Measurements from ENCODE around the gene OR6C75. TPM values are rescaled to one million over a fixed set of nuclear protein-coding genes. Genes with fewer than 3 reads are reported as not detected.
"Not testable (repeated sequence)": the region's sequence is repeated elsewhere in the genome, so short reads cannot be mapped to it uniquely, and the experiment has no call there.

The OR6C75 gene
- polyA plus RNA-seq (2011; rRNA removed) (not detected in 2 replicates), polyA minus RNA-seq (2011; rRNA and poly(A)+ RNA removed) (not detected in 2 replicates)

GRCh38 chr12:55362675-55363074 is at the start of gene OR6C75:
Gene OR6C75 (plus strand): TSS chr12:55362975. CDS start chr12:55365111, 2,136 bp downstream.
- TF ChIP-seq CTCF (IDR thresholded peaks at IDR 0.05; ENCODE audit: insufficient read depth, low read depth, low read length) = no peak
- no peak within 1 kb of the TSS for H3K4me3 ChIP-seq (ENCODE audit: low read depth, low read length)
- H3K27me3 ChIP-seq (ENCODE audit: control insufficient read depth, insufficient read depth, low read length) = no peaks in the 10 kb centered on the region
- ChIA-PET POLR2A (no interaction called here), CTCF (no interaction called here)
- no peaks in the 10 kb centered on the region for H3K36me3 ChIP-seq (ENCODE audit: control insufficient read depth, insufficient read depth, low read length)
- no peak for DNase-seq (ENCODE audit: low read depth)

- no peaks in the 10 kb centered on the region for H3K27me3 ChIP-seq (ENCODE audit: control insufficient read depth, insufficient read depth, low read length)
- POLR2A ChIA-PET = no interaction called here
- TF ChIP-seq CTCF (IDR thresholded peaks at IDR 0.05; ENCODE audit: insufficient read depth, low read depth, low read length) = no peak
- CTCF ChIA-PET = no interaction called here
- H3K4me3 ChIP-seq (ENCODE audit: low read depth, low read length) = no peak within 1 kb of the TSS
- DNase-seq (ENCODE audit: low read depth) = no peak
- H3K36me3 ChIP-seq (ENCODE audit: control insufficient read depth, insufficient read depth, low read length) = no peaks in the 10 kb centered on the region
Observed at GRCh38 chr12:55314043-55314442, 48.7 kb upstream of the OR6C75 start, which contains the start of gene OR6C1. Gene OR6C1 (plus strand): TSS chr12:55314343. CDS start chr12:55320600, 6,257 bp downstream.

GRCh38 chr12:55320201-55320600 is 42.6 kb upstream of the OR6C75 start:
- no peaks in the 10 kb centered on the region for H3K36me3 ChIP-seq (ENCODE audit: control insufficient read depth, insufficient read depth, low read length)
- H3K27me3 ChIP-seq (ENCODE audit: control insufficient read depth, insufficient read depth, low read length) = no peaks in the 10 kb centered on the region
- ChIA-PET POLR2A (no interaction called here), CTCF (no interaction called here)
- TF ChIP-seq CTCF (IDR thresholded peaks at IDR 0.05; ENCODE audit: insufficient read depth, low read depth, low read length) = no peak
- no peak overlapping the region for H3K4me3 ChIP-seq (ENCODE audit: low read depth, low read length)
- no peak for DNase-seq (ENCODE audit: low read depth)

- H3K36me3 ChIP-seq (ENCODE audit: control insufficient read depth, insufficient read depth, low read length); H3K27me3 ChIP-seq (ENCODE audit: control insufficient read depth, insufficient read depth, low read length); DNase-seq (ENCODE audit: low read depth); POLR2A ChIA-PET; H3K4me3 ChIP-seq (ENCODE audit: low read depth, low read length); CTCF ChIA-PET: not testable (repeated sequence)
Observed at GRCh38 chr12:55325801-55326200, 37.0 kb upstream of the OR6C75 start.

- ChIA-PET CTCF (no interaction called here), POLR2A (no interaction called here)
- H3K27me3 ChIP-seq (ENCODE audit: control insufficient read depth, insufficient read depth, low read length) = no peaks in the 10 kb centered on the region
- no peak for DNase-seq (ENCODE audit: low read depth)
- no peak within 1 kb of the TSS for H3K4me3 ChIP-seq (ENCODE audit: low read depth, low read length)
- TF ChIP-seq CTCF (IDR thresholded peaks at IDR 0.05; ENCODE audit: insufficient read depth, low read depth, low read length) = no peak
- no peaks in the 10 kb centered on the region for H3K36me3 ChIP-seq (ENCODE audit: control insufficient read depth, insufficient read depth, low read length)
Observed at GRCh38 chr12:55330446-55330845, 32.3 kb upstream of the OR6C75 start, which contains the start of gene OR6C3. Gene OR6C3 (plus strand): TSS chr12:55330746. CDS start chr12:55331701, 955 bp downstream.

GRCh38 chr12:55336002-55336401 is 26.8 kb upstream of the OR6C75 start:
- no peaks in the 10 kb centered on the region for H3K36me3 ChIP-seq (ENCODE audit: control insufficient read depth, insufficient read depth, low read length)
- CTCF ChIA-PET = no interaction called here
- no peak for TF ChIP-seq CTCF (IDR thresholded peaks at IDR 0.05; ENCODE audit: insufficient read depth, low read depth, low read length)
- no peak overlapping the region for H3K4me3 ChIP-seq (ENCODE audit: low read depth, low read length)
- POLR2A ChIA-PET = no interaction called here
- no peaks in the 10 kb centered on the region for H3K27me3 ChIP-seq (ENCODE audit: control insufficient read depth, insufficient read depth, low read length)
- no peak for DNase-seq (ENCODE audit: low read depth)

- H3K4me3 ChIP-seq (ENCODE audit: low read depth, low read length); H3K36me3 ChIP-seq (ENCODE audit: control insufficient read depth, insufficient read depth, low read length); POLR2A ChIA-PET; CTCF ChIA-PET; DNase-seq (ENCODE audit: low read depth); H3K27me3 ChIP-seq (ENCODE audit: control insufficient read depth, insufficient read depth, low read length): not testable (repeated sequence)
Observed at GRCh38 chr12:55355338-55355737, 7.4 kb upstream of the OR6C75 start.

Data from BJ (cell line).